Neuron (in vitro differentiated cells): ENCODE results near the gene EMC8.

ENCODE experiments used
- H2AFZ ChIP-seq: one replicate; pipeline ENCODE4 v1.6.1; 2013; ENCODE audit warnings: low read depth, mild to moderate bottlenecking, inconsistent platforms, low read length, moderate library complexity
- H3K27me3 ChIP-seq: one replicate; pipeline ENCODE4 v1.6.1; 2013; ENCODE audit warnings: low read length; ENCODE audit not compliant: insufficient read depth
- H3K36me3 ChIP-seq: one replicate; pipeline ENCODE4 v1.6.1; 2013; ENCODE audit warnings: low read length; ENCODE audit not compliant: insufficient read depth
- H3K4me1 ChIP-seq: one replicate; pipeline ENCODE4 v1.6.1; 2013; ENCODE audit warnings: low read length; ENCODE audit not compliant: insufficient read depth
- H3K4me3 ChIP-seq: 2 replicates; pipeline ENCODE4 v1.5.1; 2013; ENCODE audit warnings: mild to moderate bottlenecking, low read length, moderate library complexity
- H3K9me3 ChIP-seq: one replicate; pipeline ENCODE4 v1.6.1; 2013; ENCODE audit warnings: low read length

EMC8 gene

GRCh38 chr16:85803570-85803969, 4.2 kb upstream of the EMC8 start:
- Histone ChIP-seq H2AFZ (no peak overlapping the region), H3K9me3 (no peaks in the 10 kb centered on the region), H3K36me3 (peaks cover 51% of the 10 kb centered on the region), H3K4me1 (peaks cover 10% of the 10 kb centered on the region), H3K4me3 (no peak overlapping the region), H3K27me3 (no peaks in the 10 kb centered on the region)

GRCh38 chr16:85800321-85800669, 951 bp upstream of the EMC8 start:
- Histone ChIP-seq H3K27me3 (no peaks in the 10 kb centered on the region), H3K9me3 (no peaks in the 10 kb centered on the region), H2AFZ (no peak overlapping the region), H3K4me1 (peaks cover 20% of the 10 kb centered on the region), H3K4me3 (peak overlapping the region; percentile 99), H3K36me3 (peaks cover 55% of the 10 kb centered on the region)

GRCh38 chr16:85798901-85799496, 345 bp downstream of the EMC8 start:
- no peaks in the 10 kb centered on the region for H3K27me3 ChIP-seq
- H3K4me1 ChIP-seq = peaks cover 20% of the 10 kb centered on the region
- H3K9me3 ChIP-seq = no peaks in the 10 kb centered on the region
- peak overlapping the region; percentile 67 for H2AFZ ChIP-seq
- peaks cover 55% of the 10 kb centered on the region for H3K36me3 ChIP-seq
- H3K4me3 ChIP-seq = peak overlapping the region; percentile 99

- peak overlapping the region; percentile 99 for H3K4me3 ChIP-seq
- no peaks in the 10 kb centered on the region for H3K9me3 ChIP-seq
- H3K4me1 ChIP-seq = peaks cover 20% of the 10 kb centered on the region
- H3K36me3 ChIP-seq = peaks cover 48% of the 10 kb centered on the region
- H2AFZ ChIP-seq = no peak overlapping the region
- H3K27me3 ChIP-seq = no peaks in the 10 kb centered on the region
Measured at GRCh38 chr16:85798283-85798776, 1.0 kb downstream of the EMC8 start.

- Histone ChIP-seq H3K36me3 (peaks cover 37% of the 10 kb centered on the region), H3K4me1 (peaks cover 20% of the 10 kb centered on the region), H3K9me3 (peaks cover 6% of the 10 kb centered on the region), H3K4me3 (no peak overlapping the region), H2AFZ (no peak overlapping the region), H3K27me3 (no peaks in the 10 kb centered on the region)
Measured at GRCh38 chr16:85796599-85796998, 2.7 kb downstream of the EMC8 start.

- Histone ChIP-seq H3K36me3 (peaks cover 37% of the 10 kb centered on the region), H3K4me1 (peaks cover 20% of the 10 kb centered on the region), H3K27me3 (no peaks in the 10 kb centered on the region), H3K9me3 (peaks cover 9% of the 10 kb centered on the region), H2AFZ (no peak overlapping the region), H3K4me3 (no peak overlapping the region)
Measured at GRCh38 chr16:85796152-85796551, 3.2 kb downstream of the EMC8 start.

- H3K9me3 ChIP-seq = peaks cover 9% of the 10 kb centered on the region
- H3K4me1 ChIP-seq = peaks cover 11% of the 10 kb centered on the region
- peaks cover 37% of the 10 kb centered on the region for H3K36me3 ChIP-seq
- no peaks in the 10 kb centered on the region for H3K27me3 ChIP-seq
- H3K4me3 ChIP-seq = no peak overlapping the region
- no peak overlapping the region for H2AFZ ChIP-seq
Measured at GRCh38 chr16:85794696-85795095, 4.6 kb downstream of the EMC8 start.

- peaks cover 40% of the 10 kb centered on the region for H3K36me3 ChIP-seq
- no peak overlapping the region for H3K4me3 ChIP-seq
- peaks cover 9% of the 10 kb centered on the region for H3K9me3 ChIP-seq
- H3K27me3 ChIP-seq = no peaks in the 10 kb centered on the region
- no peak overlapping the region for H2AFZ ChIP-seq
- H3K4me1 ChIP-seq = peaks cover 11% of the 10 kb centered on the region
Measured at GRCh38 chr16:85793662-85794298, 5.6 kb downstream of the EMC8 start.

GRCh38 chr16:85789773-85790172, 9.6 kb downstream of the EMC8 start:
- H2AFZ ChIP-seq = no peak overlapping the region
- no peaks in the 10 kb centered on the region for H3K27me3 ChIP-seq
- peaks cover 9% of the 10 kb centered on the region for H3K9me3 ChIP-seq
- peaks cover 50% of the 10 kb centered on the region for H3K36me3 ChIP-seq
- H3K4me1 ChIP-seq = no peaks in the 10 kb centered on the region
- no peak overlapping the region for H3K4me3 ChIP-seq

- Histone ChIP-seq H3K27me3 (no peaks in the 10 kb centered on the region), H2AFZ (no peak overlapping the region), H3K9me3 (peaks cover 9% of the 10 kb centered on the region), H3K4me1 (no peaks in the 10 kb centered on the region), H3K36me3 (peaks cover 48% of the 10 kb centered on the region), H3K4me3 (no peak overlapping the region)
Measured at GRCh38 chr16:85788819-85789218, 10.5 kb downstream of the EMC8 start.

- Histone ChIP-seq H3K4me1 (no peaks in the 10 kb centered on the region), H3K9me3 (no peaks in the 10 kb centered on the region), H3K27me3 (no peaks in the 10 kb centered on the region), H2AFZ (no peak overlapping the region), H3K4me3 (no peak overlapping the region), H3K36me3 (peaks cover 57% of the 10 kb centered on the region)
Measured at GRCh38 chr16:85785927-85786326, 13.4 kb downstream of the EMC8 start.

- Histone ChIP-seq H2AFZ (no peak overlapping the region), H3K27me3 (no peaks in the 10 kb centered on the region), H3K36me3 (peaks cover 68% of the 10 kb centered on the region), H3K4me3 (no peak overlapping the region), H3K9me3 (no peaks in the 10 kb centered on the region), H3K4me1 (no peaks in the 10 kb centered on the region)
Measured at GRCh38 chr16:85784813-85785212, 14.5 kb downstream of the EMC8 start.

GRCh38 chr16:85783441-85783840, 15.9 kb downstream of the EMC8 start:
- no peaks in the 10 kb centered on the region for H3K4me1 ChIP-seq

GRCh38 chr16:85782451-85782850, 16.9 kb downstream of the EMC8 start:
- H3K4me3 ChIP-seq = no peak overlapping the region
- H3K36me3 ChIP-seq = peaks cover 75% of the 10 kb centered on the region
- H3K27me3 ChIP-seq = no peaks in the 10 kb centered on the region
- no peak overlapping the region for H2AFZ ChIP-seq
- no peaks in the 10 kb centered on the region for H3K9me3 ChIP-seq
- H3K4me1 ChIP-seq = no peaks in the 10 kb centered on the region

More at GRCh38 chr16:85783441-85783840, 15.9 kb downstream of the EMC8 start:
- Histone ChIP-seq H3K9me3 (no peaks in the 10 kb centered on the region), H3K27me3 (no peaks in the 10 kb centered on the region), H3K4me3 (no peak overlapping the region), H3K36me3 (peaks cover 75% of the 10 kb centered on the region), H2AFZ (no peak overlapping the region)
